ENCODE results near the gene IL22RA2. TPM values are rescaled to one million over a fixed set of nuclear protein-coding genes. Genes with fewer than 3 reads are reported as not detected.

The IL22RA2 gene
- total RNA-seq, 1 donor from 2014 or later, result not detected

GRCh38 chr6:137193256-137194070 is 20.0 kb upstream of the IL22RA2 start:
- ATAC-seq, result peak in 1 of 2 donors; percentile 78
- no peaks in the 10 kb centered on the region for H3K27me3 ChIP-seq (ENCODE audit: low read depth)
- no peak for TF ChIP-seq CTCF (IDR thresholded peaks at IDR 0.05)
- H3K4me1 ChIP-seq, result peaks cover 4% of the 10 kb centered on the region
- intact Hi-C loops (cut with DNase I), result no loop called here
- no peak overlapping the region for H3K27ac ChIP-seq
- H3K36me3 ChIP-seq, result peaks cover 20% of the 10 kb centered on the region
- H3K9me3 ChIP-seq, result peaks cover 13% of the 10 kb centered on the region
- no peak overlapping the region for H3K4me3 ChIP-seq
- no peak for DNase-seq

- TF ChIP-seq CTCF (IDR thresholded peaks at IDR 0.05), result no peak
- Histone ChIP-seq H3K27ac (no peak overlapping the region), H3K4me3 (no peak overlapping the region), H3K36me3 (peaks cover 14% of the 10 kb centered on the region), H3K4me1 (peaks cover 4% of the 10 kb centered on the region), H3K9me3 (peaks cover 13% of the 10 kb centered on the region), H3K27me3 (ENCODE audit: low read depth) (no peaks in the 10 kb centered on the region)
- intact Hi-C loops (cut with DNase I), result no loop called here
- ATAC-seq (no peak), DNase-seq (no peak)
Observed at GRCh38 chr6:137192821-137193220, 19.4 kb upstream of the IL22RA2 start.

- TF ChIP-seq CTCF (IDR thresholded peaks at IDR 0.05), result no peak
- H3K9me3 ChIP-seq, result peaks cover 13% of the 10 kb centered on the region
- intact Hi-C loops (cut with DNase I), result no loop called here
- ATAC-seq, result no peak
- no peak for DNase-seq
- H3K4me3 ChIP-seq, result no peak overlapping the region
- peak overlapping the region; percentile 37 for H3K27ac ChIP-seq
- peaks cover 2% of the 10 kb centered on the region for H3K36me3 ChIP-seq
- H3K4me1 ChIP-seq, result peaks cover 4% of the 10 kb centered on the region
- H3K27me3 ChIP-seq (ENCODE audit: low read depth), result no peaks in the 10 kb centered on the region
Observed at GRCh38 chr6:137191670-137192069, 18.2 kb upstream of the IL22RA2 start.

- H3K36me3 ChIP-seq, result no peaks in the 10 kb centered on the region
- H3K4me3 ChIP-seq, result no peak overlapping the region
- TF ChIP-seq CTCF (IDR thresholded peaks at IDR 0.05), result no peak
- no peaks in the 10 kb centered on the region for H3K27me3 ChIP-seq (ENCODE audit: low read depth)
- ATAC-seq (no peak), DNase-seq (no peak)
- peaks cover 4% of the 10 kb centered on the region for H3K4me1 ChIP-seq
- intact Hi-C loops (cut with DNase I), result no loop called here
- H3K27ac ChIP-seq, result peak overlapping the region; percentile 37
- peaks cover 13% of the 10 kb centered on the region for H3K9me3 ChIP-seq
Observed at GRCh38 chr6:137191236-137191635, 17.8 kb upstream of the IL22RA2 start.

GRCh38 chr6:137190583-137191094 is 17.2 kb upstream of the IL22RA2 start:
- Histone ChIP-seq H3K4me1 (peaks cover 4% of the 10 kb centered on the region), H3K27me3 (ENCODE audit: low read depth) (no peaks in the 10 kb centered on the region), H3K9me3 (peaks cover 13% of the 10 kb centered on the region), H3K4me3 (no peak overlapping the region), H3K36me3 (no peaks in the 10 kb centered on the region), H3K27ac (peak overlapping the region; percentile 37)
- ATAC-seq (peak; percentile 17 to 53), DNase-seq (no peak)
- intact Hi-C loops (cut with DNase I), result no loop called here
- TF ChIP-seq CTCF (IDR thresholded peaks at IDR 0.05), result no peak
